Stimulated activated naive B cell treated with anti-CD40 and anti-IgM and Interleukin-4, amounts not matched to agents 10 μg/mL and 1 μg/mL and 100 μg/mL, for 72 hours (primary cell): Measurements from ENCODE around the gene CRB1.

Source experiments
- ATAC-seq, 2 donors: fragments of 150-1000 bp; cut with Tn5 transposase; replicated peaks; 2 replicates each; pipeline ENCODE4 v1.10.0; 2021; ENCODE audit warnings: moderate library complexity in 1 of 2
- DNase-seq: peaks from one replicate; pipeline ENCODE4 v3.0.0; 2021
- H3K27ac Mint-ChIP-seq: one replicate; pipeline ENCODE4 v1.8.0; 2022; ENCODE audit warnings: mild to moderate bottlenecking, mixed read lengths
- H3K27me3 Mint-ChIP-seq, 2 donors: one replicate each; pipeline ENCODE4 v1.8.0; 2022; ENCODE audit warnings: mixed read lengths in 2 of 2
- H3K36me3 Mint-ChIP-seq, 2 donors: one replicate each; pipeline ENCODE4 v1.8.0; 2022; ENCODE audit warnings: mixed read lengths in 2 of 2, mild to moderate bottlenecking in 1 of 2
- H3K4me1 Mint-ChIP-seq, 2 donors: one replicate each; pipeline ENCODE4 v1.8.0; 2022; ENCODE audit warnings: mixed read lengths in 2 of 2, mild to moderate bottlenecking in 1 of 2
- H3K4me3 Mint-ChIP-seq, 2 donors: one replicate each; pipeline ENCODE4 v1.8.0; 2022; ENCODE audit warnings: mild to moderate bottlenecking in 2 of 2, mixed read lengths in 2 of 2, moderate library complexity in 1 of 2
- H3K9me3 Mint-ChIP-seq, 2 donors: one replicate each; pipeline ENCODE4 v1.8.0; 2022; ENCODE audit warnings: mixed read lengths in 2 of 2, mild to moderate bottlenecking in 1 of 2

The CRB1 gene

GRCh38 chr1:197418693-197419092, 150.6 kb downstream of the CRB1 start:
- ATAC-seq, result no peak
- peaks cover 0 to 11% of the 10 kb centered on the region in 2 donors for H3K27me3 Mint-ChIP-seq
- H3K36me3 Mint-ChIP-seq, result no peaks in the 10 kb centered on the region
- no peaks in the 10 kb centered on the region for H3K4me1 Mint-ChIP-seq
- no peaks in the 10 kb centered on the region for H3K9me3 Mint-ChIP-seq
- H3K27ac Mint-ChIP-seq, result no peak overlapping the region
- no peak overlapping the region for H3K4me3 Mint-ChIP-seq
- no peak for DNase-seq

- H3K27ac Mint-ChIP-seq, result no peak overlapping the region
- no peak overlapping the region for H3K4me3 Mint-ChIP-seq
- no peaks in the 10 kb centered on the region for H3K4me1 Mint-ChIP-seq
- H3K27me3 Mint-ChIP-seq, result no peaks in the 10 kb centered on the region
- no peaks in the 10 kb centered on the region for H3K36me3 Mint-ChIP-seq
- no peak for DNase-seq
- no peak for ATAC-seq
- H3K9me3 Mint-ChIP-seq, result no peaks in the 10 kb centered on the region
Measured at GRCh38 chr1:197422993-197423392, 154.9 kb downstream of the CRB1 start.

GRCh38 chr1:197424380-197424779, 156.3 kb downstream of the CRB1 start:
- Mint-ChIP-seq H3K27ac (no peak overlapping the region), H3K36me3 (no peaks in the 10 kb centered on the region), H3K27me3 (no peaks in the 10 kb centered on the region), H3K9me3 (no peaks in the 10 kb centered on the region), H3K4me3 (no peak overlapping the region), H3K4me1 (no peaks in the 10 kb centered on the region)
- DNase-seq (no peak), ATAC-seq (no peak)

GRCh38 chr1:197429372-197429771, 161.3 kb downstream of the CRB1 start:
- Mint-ChIP-seq H3K4me1 (no peaks in the 10 kb centered on the region), H3K9me3 (no peaks in the 10 kb centered on the region), H3K27me3 (peaks cover 0 to 6% of the 10 kb centered on the region in 2 donors), H3K4me3 (no peak overlapping the region), H3K27ac (no peak overlapping the region), H3K36me3 (no peaks in the 10 kb centered on the region)
- ATAC-seq (no peak), DNase-seq (no peak)

GRCh38 chr1:197435224-197435623, 167.2 kb downstream of the CRB1 start:
- no peaks in the 10 kb centered on the region for H3K4me1 Mint-ChIP-seq
- H3K27me3 Mint-ChIP-seq, result peaks cover 0 to 3% of the 10 kb centered on the region in 2 donors

GRCh38 chr1:197437601-197438000, 169.5 kb downstream of the CRB1 start:
- Mint-ChIP-seq H3K4me3 (no peak overlapping the region), H3K27me3 (no peaks in the 10 kb centered on the region), H3K4me1 (no peaks in the 10 kb centered on the region), H3K27ac (no peak overlapping the region), H3K36me3 (no peaks in the 10 kb centered on the region), H3K9me3 (no peaks in the 10 kb centered on the region)
- DNase-seq (no peak), ATAC-seq (no peak)

More at GRCh38 chr1:197435224-197435623, 167.2 kb downstream of the CRB1 start:
- DNase-seq (no peak), ATAC-seq (no peak)
- H3K9me3 Mint-ChIP-seq, result no peaks in the 10 kb centered on the region
- H3K4me3 Mint-ChIP-seq, result no peak overlapping the region
- no peaks in the 10 kb centered on the region for H3K36me3 Mint-ChIP-seq
- no peak overlapping the region for H3K27ac Mint-ChIP-seq

- Mint-ChIP-seq H3K27me3 (no peaks in the 10 kb centered on the region), H3K36me3 (no peaks in the 10 kb centered on the region), H3K4me1 (no peaks in the 10 kb centered on the region), H3K9me3 (no peaks in the 10 kb centered on the region), H3K27ac (no peak overlapping the region), H3K4me3 (no peak overlapping the region)
- DNase-seq (no peak), ATAC-seq (no peak)
Measured at GRCh38 chr1:197438010-197438790, 170.1 kb downstream of the CRB1 start.

GRCh38 chr1:197439708-197440280, 171.7 kb downstream of the CRB1 start:
- Mint-ChIP-seq H3K4me3 (no peak overlapping the region), H3K27ac (no peak overlapping the region), H3K9me3 (no peaks in the 10 kb centered on the region), H3K36me3 (no peaks in the 10 kb centered on the region), H3K4me1 (no peaks in the 10 kb centered on the region), H3K27me3 (no peaks in the 10 kb centered on the region)
- ATAC-seq, result no peak
- DNase-seq, result no peak

GRCh38 chr1:197440715-197441114, 172.7 kb downstream of the CRB1 start:
- DNase-seq (no peak), ATAC-seq (no peak)
- no peaks in the 10 kb centered on the region for H3K36me3 Mint-ChIP-seq
- H3K27ac Mint-ChIP-seq, result no peak overlapping the region
- H3K27me3 Mint-ChIP-seq, result no peaks in the 10 kb centered on the region
- H3K4me3 Mint-ChIP-seq, result no peak overlapping the region
- H3K9me3 Mint-ChIP-seq, result no peaks in the 10 kb centered on the region
- H3K4me1 Mint-ChIP-seq, result no peaks in the 10 kb centered on the region

- no peaks in the 10 kb centered on the region for H3K36me3 Mint-ChIP-seq
- H3K27me3 Mint-ChIP-seq, result no peaks in the 10 kb centered on the region
- ATAC-seq (no peak), DNase-seq (no peak)
- no peaks in the 10 kb centered on the region for H3K9me3 Mint-ChIP-seq
- H3K27ac Mint-ChIP-seq, result no peak overlapping the region
- H3K4me3 Mint-ChIP-seq, result no peak overlapping the region
- no peaks in the 10 kb centered on the region for H3K4me1 Mint-ChIP-seq
Measured at GRCh38 chr1:197441999-197442414, 174.0 kb downstream of the CRB1 start.

- Mint-ChIP-seq H3K27me3 (no peaks in the 10 kb centered on the region), H3K4me3 (no peak overlapping the region), H3K36me3 (no peaks in the 10 kb centered on the region), H3K4me1 (no peaks in the 10 kb centered on the region), H3K9me3 (no peaks in the 10 kb centered on the region), H3K27ac (no peak overlapping the region)
- DNase-seq (no peak), ATAC-seq (no peak)
Measured at GRCh38 chr1:197444755-197445154, 176.7 kb downstream of the CRB1 start.

- Mint-ChIP-seq H3K4me3 (no peak overlapping the region), H3K4me1 (no peaks in the 10 kb centered on the region), H3K27ac (no peak overlapping the region), H3K9me3 (no peaks in the 10 kb centered on the region), H3K36me3 (no peaks in the 10 kb centered on the region), H3K27me3 (no peaks in the 10 kb centered on the region)
- DNase-seq, result no peak
- no peak for ATAC-seq
Measured at GRCh38 chr1:197448121-197448779, 180.2 kb downstream of the CRB1 start.

GRCh38 chr1:197451381-197451780, 183.3 kb downstream of the CRB1 start:
- no peaks in the 10 kb centered on the region for H3K4me1 Mint-ChIP-seq
- ATAC-seq, result no peak
- DNase-seq, result no peak
- H3K27ac Mint-ChIP-seq, result no peak overlapping the region
- H3K4me3 Mint-ChIP-seq, result no peak overlapping the region
- no peaks in the 10 kb centered on the region for H3K27me3 Mint-ChIP-seq
- no peaks in the 10 kb centered on the region for H3K9me3 Mint-ChIP-seq
- H3K36me3 Mint-ChIP-seq, result no peaks in the 10 kb centered on the region

- Mint-ChIP-seq H3K36me3 (no peaks in the 10 kb centered on the region), H3K27me3 (no peaks in the 10 kb centered on the region), H3K27ac (no peak overlapping the region), H3K4me3 (no peak overlapping the region), H3K9me3 (no peaks in the 10 kb centered on the region), H3K4me1 (no peaks in the 10 kb centered on the region)
- DNase-seq, result no peak
- ATAC-seq, result no peak
Measured at GRCh38 chr1:197453376-197454058, 185.5 kb downstream of the CRB1 start.
